Pulmonary artery endothelial cell (primary cell): ENCODE results near the gene ZNF576. TPM values are rescaled to one million over a fixed set of nuclear protein-coding genes. Genes with fewer than 3 reads are reported as not detected.
"Not testable (repeated sequence)": the region's sequence is repeated elsewhere in the genome, so short reads cannot be mapped to it uniquely, and the experiment has no call there.

Experiments used
- DNase-seq: peaks from one replicate; pipeline ENCODE4 v3.0.0-alpha.2; 2011; ENCODE audit warnings: low read depth, low spot score
- total RNA-seq: library from RNA; depleted of rRNA; stranded (reverse); fragments of >200 nt; gene quantifications from 2 replicates; pipeline ENCODE4 v1.2.3, GENCODE V29; 2014

ZNF576 gene
- total RNA-seq, result 15.0 and 16.0 TPM in 2 replicates

- peak; percentile 95 for DNase-seq
Observed at GRCh38 chr19:43595999-43596841, at the start of gene ZNF576, which contains the start of gene IRGQ. TSS of gene ZNF576 (plus strand) at chr19:43596595. CDS start at chr19:43597109, 514 bp downstream. TSS of gene IRGQ (minus strand) at chr19:43596134. CDS start at chr19:43595338, 796 bp downstream.

- not testable (repeated sequence) for DNase-seq
Observed at GRCh38 chr19:43547926-43548325, 48.5 kb upstream of the ZNF576 start.

- DNase-seq, result no peak
Observed at GRCh38 chr19:43548706-43549105, 47.7 kb upstream of the ZNF576 start.

GRCh38 chr19:43551399-43552197, 44.8 kb upstream of the ZNF576 start:
- no peak for DNase-seq

GRCh38 chr19:43552198-43552450, 44.3 kb upstream of the ZNF576 start:
- no peak for DNase-seq

GRCh38 chr19:43552616-43553015, 43.8 kb upstream of the ZNF576 start:
- no peak for DNase-seq

- DNase-seq, result no peak
Observed at GRCh38 chr19:43553656-43554055, 42.7 kb upstream of the ZNF576 start.

- DNase-seq, result no peak
Observed at GRCh38 chr19:43554317-43554895, 42.0 kb upstream of the ZNF576 start.

- no peak for DNase-seq
Observed at GRCh38 chr19:43555185-43555770, 41.1 kb upstream of the ZNF576 start.

- DNase-seq, result no peak
Observed at GRCh38 chr19:43560687-43561086, 35.7 kb upstream of the ZNF576 start.

GRCh38 chr19:43561139-43561970, 35.0 kb upstream of the ZNF576 start:
- no peak for DNase-seq

GRCh38 chr19:43562226-43562697, 34.1 kb upstream of the ZNF576 start:
- no peak for DNase-seq

GRCh38 chr19:43562698-43563241, 33.6 kb upstream of the ZNF576 start:
- peak; percentile 63 for DNase-seq

- no peak for DNase-seq
Observed at GRCh38 chr19:43563816-43564457, 32.5 kb upstream of the ZNF576 start.

- no peak for DNase-seq
Observed at GRCh38 chr19:43564800-43565199, 31.6 kb upstream of the ZNF576 start.

GRCh38 chr19:43569657-43570056, 26.7 kb upstream of the ZNF576 start:
- DNase-seq, result no peak

GRCh38 chr19:43570174-43570791, 26.1 kb upstream of the ZNF576 start:
- DNase-seq, result no peak

GRCh38 chr19:43572171-43572588, 24.2 kb upstream of the ZNF576 start:
- DNase-seq, result no peak

GRCh38 chr19:43574424-43575155, 21.8 kb upstream of the ZNF576 start:
- peak; percentile 71 for DNase-seq
